HG02973 (cell line): ENCODE results near the gene YIPF7.

Source experiments
- ATAC-seq: cut with Tn5 transposase; IDR thresholded peaks from one replicate; pipeline ENCODE4 v1.9.1; 2021; ENCODE audit warnings: moderate library complexity; ENCODE audit not compliant: unreplicated experiment

Gene YIPF7

GRCh38 chr4:44651425-44651824 lies at the start of gene YIPF7:
Gene YIPF7, minus strand, starts transcription at chr4:44651625. Its CDS starts 1,525 bp downstream, at chr4:44650100.
- no peak for ATAC-seq

- no peak for ATAC-seq
Measured at GRCh38 chr4:44701037-44701436, 49.6 kb upstream of the YIPF7 start.

GRCh38 chr4:44700427-44700826 lies 49.0 kb upstream of the YIPF7 start:
- ATAC-seq: no peak

GRCh38 chr4:44684648-44685047 lies 33.2 kb upstream of the YIPF7 start:
- no peak for ATAC-seq

- ATAC-seq: peak; percentile 13
Measured at GRCh38 chr4:44679060-44679459, 27.6 kb upstream of the YIPF7 start.

GRCh38 chr4:44678094-44679041 lies 26.9 kb upstream of the YIPF7 start, which contains the start of gene GUF1:
Gene GUF1, plus strand, starts transcription at chr4:44678420. Its CDS starts 203 bp downstream, at chr4:44678623.
- peak; percentile 95 for ATAC-seq

GRCh38 chr4:44675366-44675765 lies 23.9 kb upstream of the YIPF7 start:
- no peak for ATAC-seq

- ATAC-seq: no peak
Measured at GRCh38 chr4:44674471-44674870, 23.0 kb upstream of the YIPF7 start.

GRCh38 chr4:44671636-44672035 lies 20.2 kb upstream of the YIPF7 start:
- ATAC-seq: no peak

- no peak for ATAC-seq
Measured at GRCh38 chr4:44670506-44671199, 19.2 kb upstream of the YIPF7 start.

GRCh38 chr4:44668526-44668925 lies 17.1 kb upstream of the YIPF7 start:
- no peak for ATAC-seq

- no peak for ATAC-seq
Measured at GRCh38 chr4:44663539-44664263, 12.3 kb upstream of the YIPF7 start.

GRCh38 chr4:44662623-44663005 lies 11.2 kb upstream of the YIPF7 start:
- no peak for ATAC-seq

- no peak for ATAC-seq
Measured at GRCh38 chr4:44661940-44662622, 10.7 kb upstream of the YIPF7 start.

GRCh38 chr4:44660396-44660795 lies 9.0 kb upstream of the YIPF7 start:
- ATAC-seq: no peak

GRCh38 chr4:44652002-44652401 lies 577 bp upstream of the YIPF7 start:
- no peak for ATAC-seq

GRCh38 chr4:44646151-44646550 lies 5.3 kb downstream of the YIPF7 start:
- ATAC-seq: no peak

- ATAC-seq: no peak
Measured at GRCh38 chr4:44638091-44638490, 13.3 kb downstream of the YIPF7 start.

GRCh38 chr4:44632733-44633132 lies 18.7 kb downstream of the YIPF7 start:
- ATAC-seq: no peak

- ATAC-seq: no peak
Measured at GRCh38 chr4:44632089-44632488, 19.3 kb downstream of the YIPF7 start.
